HG02610 (cell line): ENCODE data around the gene CSNK1A1.

ENCODE experiments used
- ATAC-seq: cut with Tn5 transposase; IDR thresholded peaks from one replicate; pipeline ENCODE4 v1.9.1; 2021; ENCODE audit warnings: mild to moderate bottlenecking, moderate library complexity; ENCODE audit not compliant: unreplicated experiment

Gene CSNK1A1

GRCh38 chr5:149575131-149575530 is 23.9 kb upstream of the CSNK1A1 start:
- ATAC-seq = no peak

- no peak for ATAC-seq
Measured at GRCh38 chr5:149572576-149573231, 21.5 kb upstream of the CSNK1A1 start.

DNA sequence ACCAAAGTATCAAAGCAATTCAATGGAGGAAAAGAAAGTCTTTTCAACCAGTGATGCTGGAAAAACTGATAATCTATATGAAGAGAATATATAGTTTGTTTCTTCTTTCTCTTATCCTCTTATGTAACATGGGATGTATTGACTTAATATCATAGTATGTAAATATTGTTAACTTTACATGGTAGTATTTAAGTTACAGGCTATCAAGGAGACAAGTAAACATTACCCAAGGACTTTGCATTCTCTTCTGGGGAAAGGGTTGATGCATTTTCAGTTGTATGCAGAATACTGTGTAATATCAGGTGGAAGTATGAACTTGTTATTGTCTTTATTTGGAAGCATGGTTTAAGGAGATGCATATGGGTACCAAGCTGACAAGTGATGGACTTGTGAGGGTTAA is 20.9 kb upstream of the CSNK1A1 start:
- ATAC-seq = no peak

GRCh38 chr5:149567226-149567625 is 16.0 kb upstream of the CSNK1A1 start:
- ATAC-seq = no peak

- ATAC-seq = peak; percentile 90
Measured at GRCh38 chr5:149564542-149565140, 13.4 kb upstream of the CSNK1A1 start.

- ATAC-seq = no peak
Measured at GRCh38 chr5:149563466-149563865, 12.2 kb upstream of the CSNK1A1 start.

DNA sequence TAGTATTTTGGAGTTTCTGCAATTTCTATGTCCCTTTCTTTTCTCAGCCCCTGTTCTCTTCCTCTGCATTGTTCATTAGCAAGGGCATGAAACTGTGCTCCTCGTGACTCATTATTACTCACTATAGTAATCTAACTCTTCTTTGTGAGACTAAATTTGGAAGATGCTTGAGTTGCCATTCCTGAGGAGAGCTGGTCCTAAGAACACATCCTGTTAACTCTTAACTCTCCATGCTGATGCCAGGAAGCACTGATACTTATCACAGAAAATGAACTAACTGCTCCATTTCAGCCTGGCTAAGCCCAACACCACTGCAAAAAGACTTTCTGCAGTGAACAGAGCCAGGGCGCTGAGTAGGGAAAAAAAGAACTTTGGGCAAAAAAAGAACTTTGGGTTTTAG is 10.6 kb upstream of the CSNK1A1 start:
- no peak for ATAC-seq

- no peak for ATAC-seq
Measured at GRCh38 chr5:149559706-149560105, 8.5 kb upstream of the CSNK1A1 start.

DNA sequence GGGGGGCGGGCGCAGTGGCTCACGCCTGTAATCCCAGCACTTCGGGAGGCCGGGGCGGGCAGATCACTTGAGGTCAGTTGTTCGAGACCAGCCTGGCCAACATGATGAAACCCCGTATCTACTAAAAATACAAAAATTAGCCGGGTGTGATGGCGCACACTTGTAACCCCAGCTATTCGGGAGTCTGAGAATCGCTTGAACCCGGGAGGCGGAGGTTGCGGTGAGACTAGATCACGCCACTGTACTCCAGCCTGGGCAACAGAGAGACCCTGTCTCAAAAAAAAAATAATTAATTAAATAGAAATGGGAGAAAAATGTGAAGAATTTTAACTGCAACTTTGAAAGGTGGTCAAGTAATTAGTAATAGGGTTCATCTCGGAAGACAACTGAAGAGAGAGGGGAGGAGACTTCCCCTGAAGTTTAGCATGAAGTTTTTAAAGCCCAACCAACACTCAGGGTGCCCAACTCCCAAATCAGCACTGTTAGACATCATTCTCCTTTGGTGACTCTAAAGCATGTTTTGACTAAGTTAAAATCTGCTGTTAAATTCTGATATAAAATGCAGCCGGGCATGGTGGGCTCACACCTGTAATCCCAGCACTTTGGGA is 1.4 kb upstream of the CSNK1A1 start:
- ATAC-seq = no peak

DNA sequence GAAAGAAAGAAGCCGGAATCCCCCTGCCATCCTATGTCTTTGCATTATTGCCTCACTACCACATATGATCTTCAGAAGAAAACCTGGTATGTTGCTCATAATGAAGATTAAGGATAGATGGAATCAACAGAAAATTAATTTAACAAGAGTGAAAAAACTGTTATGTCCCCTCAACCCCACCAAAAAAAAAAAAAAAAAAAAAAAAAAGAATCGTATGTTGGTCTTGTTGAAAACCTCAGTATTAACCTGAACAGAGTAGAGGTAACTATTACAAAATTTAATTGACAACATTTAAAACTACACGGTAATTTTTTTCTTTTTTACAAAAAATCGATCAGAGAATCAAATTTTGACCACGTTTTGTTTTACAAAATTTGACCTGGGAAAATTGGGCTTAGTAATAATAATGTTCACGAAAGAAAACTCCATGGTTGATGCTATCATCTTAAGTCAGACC is 827 bp upstream of the CSNK1A1 start:
- ATAC-seq = no peak

- no peak for ATAC-seq
Measured at GRCh38 chr5:149550594-149551226, 529 bp downstream of the CSNK1A1 start.

DNA sequence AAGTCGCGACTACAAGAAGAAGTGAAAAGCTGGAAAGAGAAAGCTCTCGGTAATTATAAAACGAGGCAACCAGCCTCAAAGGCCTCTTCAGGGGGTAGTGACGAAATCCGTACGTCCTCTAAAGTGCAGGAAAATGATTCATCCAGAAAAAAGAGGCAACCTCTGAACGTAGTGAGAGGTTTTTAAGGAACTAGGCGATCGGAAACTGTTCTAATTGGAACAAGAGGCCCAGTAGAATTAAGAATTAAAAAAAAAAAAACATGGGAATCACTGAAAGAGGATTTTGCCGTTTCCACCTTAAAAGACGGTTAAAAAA is 1.0 kb downstream of the CSNK1A1 start:
- ATAC-seq = no peak

- ATAC-seq = peak; percentile 35
Measured at GRCh38 chr5:149549461-149550267, 1.6 kb downstream of the CSNK1A1 start.

DNA sequence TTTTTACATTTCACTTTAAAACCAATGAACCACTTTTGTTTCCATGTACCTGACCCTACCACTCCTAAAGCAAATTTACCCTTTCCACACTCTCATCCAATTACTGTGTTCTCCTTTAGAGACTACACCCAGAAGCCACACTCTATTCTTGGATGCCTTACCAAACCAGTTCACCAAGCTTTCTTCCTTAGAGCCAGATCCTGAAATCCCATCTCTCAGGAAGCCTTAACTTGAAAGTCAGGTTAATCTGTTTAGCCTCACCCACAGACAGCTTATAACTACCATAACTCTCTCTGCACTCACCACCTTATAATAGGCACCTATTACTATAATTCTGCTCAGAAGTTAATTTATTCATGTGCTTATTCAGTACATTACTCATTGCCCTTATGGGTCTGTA is 4.3 kb downstream of the CSNK1A1 start:
- no peak for ATAC-seq

- ATAC-seq = no peak
Measured at GRCh38 chr5:149545327-149545726, 5.9 kb downstream of the CSNK1A1 start.

DNA sequence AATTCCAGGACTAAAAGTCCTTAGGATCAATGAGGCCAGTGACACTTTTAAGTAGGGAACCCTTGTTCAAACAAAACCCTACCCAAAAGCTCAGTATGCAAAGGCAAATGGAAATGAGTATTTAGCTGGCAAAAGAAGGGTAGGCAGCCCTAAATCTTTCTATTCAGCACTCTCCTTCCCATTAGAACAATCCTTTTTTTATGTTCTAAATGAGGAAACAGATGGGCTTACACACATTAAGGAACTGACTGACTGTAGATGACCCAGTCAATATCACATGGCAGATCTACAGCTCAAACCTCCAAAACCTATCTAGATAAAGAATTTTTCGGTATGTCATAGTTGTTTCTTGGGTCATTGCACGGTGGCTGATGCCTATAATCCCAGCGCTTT is 7.2 kb downstream of the CSNK1A1 start:
- ATAC-seq = no peak

GRCh38 chr5:149543361-149544027 is 7.7 kb downstream of the CSNK1A1 start:
- ATAC-seq = no peak

DNA sequence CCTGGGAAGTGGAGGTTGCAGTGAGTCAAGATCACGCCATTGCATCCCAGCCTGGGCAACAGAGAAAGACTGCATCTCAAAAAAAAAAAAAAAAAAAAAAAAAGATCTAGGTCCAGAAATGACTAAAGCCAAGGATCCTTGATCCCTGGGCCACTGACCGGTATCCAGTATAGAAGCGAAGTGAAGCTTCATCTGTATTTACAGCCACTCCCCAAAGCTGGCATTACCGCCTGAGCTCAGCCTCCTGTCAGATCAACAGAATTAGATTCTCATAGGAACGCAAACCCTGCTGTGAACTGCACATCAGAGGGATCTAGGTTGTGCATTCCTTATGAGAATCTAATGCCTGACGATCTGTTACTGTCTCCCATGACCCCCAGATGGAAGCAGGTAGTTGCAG is 9.3 kb downstream of the CSNK1A1 start:
- no peak for ATAC-seq

- ATAC-seq = no peak
Measured at GRCh38 chr5:149540089-149540488, 11.2 kb downstream of the CSNK1A1 start.

DNA sequence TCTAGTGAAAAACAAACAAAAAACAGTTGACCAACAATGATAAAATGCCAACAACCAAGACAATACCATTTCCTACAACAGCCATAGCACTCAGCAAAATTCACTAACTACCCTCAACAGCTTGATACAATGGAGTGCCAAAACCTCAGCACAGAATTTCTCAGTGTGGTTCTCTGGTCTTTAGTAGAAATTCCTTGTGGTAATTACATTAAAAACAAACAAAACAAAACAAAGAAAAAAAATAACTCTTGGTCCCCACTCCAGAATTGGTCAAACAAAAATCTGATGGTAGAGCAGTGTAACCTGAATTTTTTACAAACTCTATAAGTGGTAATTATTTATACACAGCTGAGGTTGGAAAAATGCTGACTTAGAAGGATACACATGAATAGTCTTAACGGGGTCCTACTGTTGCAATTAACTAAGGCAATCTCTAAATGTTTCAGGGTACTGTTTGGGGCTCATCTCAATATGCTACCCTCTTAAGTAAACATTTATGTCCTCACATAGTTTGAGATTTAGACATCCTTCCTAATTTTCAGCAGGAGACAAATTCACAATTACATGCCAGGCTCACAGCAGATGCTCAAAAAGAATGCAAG is 13.8 kb downstream of the CSNK1A1 start:
- ATAC-seq = no peak
